ENCODE results near the gene CACNA1I.

- TF ChIP-seq ZNF121 (tag by site-specific recombination; IDR thresholded peaks at IDR 0.05): no peak
- TF ChIP-seq YY1 (tag by site-specific recombination; IDR thresholded peaks at IDR 0.05): no peak
- no peak for TF ChIP-seq ZNF558 (tag by site-specific recombination; IDR thresholded peaks at IDR 0.05)
- TF ChIP-seq ZNF366 (tag by site-specific recombination; conservative IDR thresholded peaks at IDR 0.05): no peak
- TF ChIP-seq ZNF354C (tag by site-specific recombination; IDR thresholded peaks at IDR 0.05; ENCODE audit: borderline replicate concordance, low read depth): no peak
- no peak for TF ChIP-seq ZNF133 (tag by site-specific recombination; IDR thresholded peaks at IDR 0.05)
- TF ChIP-seq ZNF830 (tag by site-specific recombination; IDR thresholded peaks at IDR 0.05; ENCODE audit: low read depth): no peak
- no peak for TF ChIP-seq CTCF (tag by site-specific recombination; IDR thresholded peaks at IDR 0.05)
- TF ChIP-seq ZNF19 (tag by site-specific recombination; IDR thresholded peaks at IDR 0.05; ENCODE audit: low read depth): no peak
- no peak for TF ChIP-seq ZNF274 (IDR thresholded peaks at IDR 0.05; ENCODE audit: low read length)
- TF ChIP-seq ZNF274 (tag by site-specific recombination; IDR thresholded peaks at IDR 0.05; ENCODE audit: borderline replicate concordance): no peak
- TF ChIP-seq MEIS1 (CRISPR knock-in tag; IDR thresholded peaks at IDR 0.05; ENCODE audit: borderline replicate concordance): no peak
- no peak for TF ChIP-seq OVOL3 (tag by site-specific recombination; IDR thresholded peaks at IDR 0.05)
- no peak for TF ChIP-seq PRDM1 (tag by site-specific recombination; IDR thresholded peaks at IDR 0.05)
- no peak for TF ChIP-seq ZBTB48 (tag by site-specific recombination; IDR thresholded peaks at IDR 0.05)
Measured at GRCh38 chr22:39547587-39547947, 23.0 kb upstream of the CACNA1I start.

All from HEK293 (cell line).